IMR-90 (cell line): Measurements from ENCODE around the gene AMPD1.

Source experiments
- POLR2A ChIP-seq: IDR thresholded peaks from 2 replicates; pipeline ENCODE4 v1.6.1; 2012; ENCODE audit warnings: mild to moderate bottlenecking, low read depth, low read length
- TF ChIP-seq, protein P1 (sequence below): conservative IDR thresholded peaks from 2 replicates; pipeline ENCODE4 v1.5.1; 2012; ENCODE audit warnings: mild to moderate bottlenecking, low read depth, low read length, improper control_type of control experiment

DNA sequence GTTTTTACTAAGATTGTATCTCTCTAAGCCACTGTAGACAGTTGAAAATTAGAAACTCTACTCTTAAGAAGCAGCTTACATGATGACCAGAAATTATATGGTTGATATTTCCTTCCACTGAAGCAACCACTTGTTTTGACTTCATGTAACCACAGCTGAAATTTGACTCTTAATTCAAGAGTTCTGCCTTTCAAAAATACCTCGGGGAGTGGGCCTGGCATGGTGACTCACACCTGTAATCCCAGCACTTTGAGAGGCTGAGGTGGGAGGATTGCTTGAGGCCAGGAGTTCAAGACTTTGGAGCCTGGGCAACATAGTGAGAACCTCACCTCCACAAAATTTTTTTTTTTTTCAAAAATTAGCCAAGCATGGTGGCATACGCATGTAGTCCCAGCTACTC lies 4.3 kb downstream of the AMPD1 start:
- TF ChIP-seq, protein P1, sequence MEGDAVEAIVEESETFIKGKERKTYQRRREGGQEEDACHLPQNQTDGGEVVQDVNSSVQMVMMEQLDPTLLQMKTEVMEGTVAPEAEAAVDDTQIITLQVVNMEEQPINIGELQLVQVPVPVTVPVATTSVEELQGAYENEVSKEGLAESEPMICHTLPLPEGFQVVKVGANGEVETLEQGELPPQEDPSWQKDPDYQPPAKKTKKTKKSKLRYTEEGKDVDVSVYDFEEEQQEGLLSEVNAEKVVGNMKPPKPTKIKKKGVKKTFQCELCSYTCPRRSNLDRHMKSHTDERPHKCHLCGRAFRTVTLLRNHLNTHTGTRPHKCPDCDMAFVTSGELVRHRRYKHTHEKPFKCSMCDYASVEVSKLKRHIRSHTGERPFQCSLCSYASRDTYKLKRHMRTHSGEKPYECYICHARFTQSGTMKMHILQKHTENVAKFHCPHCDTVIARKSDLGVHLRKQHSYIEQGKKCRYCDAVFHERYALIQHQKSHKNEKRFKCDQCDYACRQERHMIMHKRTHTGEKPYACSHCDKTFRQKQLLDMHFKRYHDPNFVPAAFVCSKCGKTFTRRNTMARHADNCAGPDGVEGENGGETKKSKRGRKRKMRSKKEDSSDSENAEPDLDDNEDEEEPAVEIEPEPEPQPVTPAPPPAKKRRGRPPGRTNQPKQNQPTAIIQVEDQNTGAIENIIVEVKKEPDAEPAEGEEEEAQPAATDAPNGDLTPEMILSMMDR: no peak
- no peak for TF ChIP-seq POLR2A
